MCF 10A (cell line): ENCODE results near the gene MACROD1. TPM values are rescaled to one million over a fixed set of nuclear protein-coding genes. Genes with fewer than 3 reads are reported as not detected.

Source experiments
- BruUV-seq: library from RNA; stranded (reverse); fragments of 400-500 nt; replicated peaks from 2 replicates; lab custom pipeline; 2021; lab: Mats Ljungman, UMichigan
- CTCF ChIA-PET: fragments of 300-600 bp; sonication (Branson Sonifier 250); formaldehyde crosslinking; extraction: SDS; loops from one replicate; lab custom pipeline; 2021; ENCODE audit warnings: antibody characterized with exemption, inconsistent platforms; lab: Yijun Ruan, JAX
- POLR2A ChIA-PET: fragments of 300-600, 350-650 bp; sonication (Branson Sonifier 250); formaldehyde crosslinking; extraction: SDS; loops from one replicate; lab custom pipeline; 2020; ENCODE audit warnings: antibody characterized with exemption, inconsistent platforms; lab: Yijun Ruan, JAX
- DNase-seq: peaks from one replicate; pipeline ENCODE4 v3.0.0-alpha.2; 2018; ENCODE audit not compliant: unreplicated experiment
- H3K27ac Mint-ChIP-seq: one replicate; pipeline ENCODE4 v1.8.0; 2022; ENCODE audit warnings: mild to moderate bottlenecking, low read depth, mixed read lengths; ENCODE audit not compliant: unreplicated experiment
- H3K27me3 Mint-ChIP-seq: one replicate; pipeline ENCODE4 v1.8.0; 2022; ENCODE audit warnings: mixed read lengths; ENCODE audit not compliant: insufficient read depth, unreplicated experiment
- H3K36me3 Mint-ChIP-seq: one replicate; pipeline ENCODE4 v1.8.0; 2022; ENCODE audit warnings: mild to moderate bottlenecking, moderate library complexity, mixed read lengths; ENCODE audit not compliant: insufficient read depth, unreplicated experiment
- H3K4me1 Mint-ChIP-seq: one replicate; pipeline ENCODE4 v1.8.0; 2022; ENCODE audit warnings: mixed read lengths; ENCODE audit not compliant: insufficient read depth, unreplicated experiment
- H3K4me3 Mint-ChIP-seq: one replicate; pipeline ENCODE4 v1.8.0; 2022; ENCODE audit warnings: mild to moderate bottlenecking, moderate library complexity, mixed read lengths; ENCODE audit not compliant: unreplicated experiment
- H3K9me3 Mint-ChIP-seq: one replicate; pipeline ENCODE4 v1.8.0; 2022; ENCODE audit warnings: mixed read lengths; ENCODE audit not compliant: unreplicated experiment
- intact Hi-C: fragments of 100-400 bp; cut with micrococcal nuclease; formaldehyde crosslinking; loops from 2 replicates; pipeline ENCODE4 v1.14.1; 2022
- total RNA-seq: library from RNA; stranded (reverse); gene quantifications from 2 replicates; pipeline ENCODE4 v1.2.3, GENCODE V29; 2022
- TF ChIP-seq, protein P1 (sequence below): fragments of 200-600 bp; IDR thresholded peaks from one replicate; pipeline ENCODE4 v1.8.0; 2022; ENCODE audit warnings: antibody characterized with exemption, mild to moderate bottlenecking; ENCODE audit not compliant: unreplicated experiment

MACROD1 gene
- total RNA-seq, 1 experiment from 2014 or later, result 15.1 TPM

DNA sequence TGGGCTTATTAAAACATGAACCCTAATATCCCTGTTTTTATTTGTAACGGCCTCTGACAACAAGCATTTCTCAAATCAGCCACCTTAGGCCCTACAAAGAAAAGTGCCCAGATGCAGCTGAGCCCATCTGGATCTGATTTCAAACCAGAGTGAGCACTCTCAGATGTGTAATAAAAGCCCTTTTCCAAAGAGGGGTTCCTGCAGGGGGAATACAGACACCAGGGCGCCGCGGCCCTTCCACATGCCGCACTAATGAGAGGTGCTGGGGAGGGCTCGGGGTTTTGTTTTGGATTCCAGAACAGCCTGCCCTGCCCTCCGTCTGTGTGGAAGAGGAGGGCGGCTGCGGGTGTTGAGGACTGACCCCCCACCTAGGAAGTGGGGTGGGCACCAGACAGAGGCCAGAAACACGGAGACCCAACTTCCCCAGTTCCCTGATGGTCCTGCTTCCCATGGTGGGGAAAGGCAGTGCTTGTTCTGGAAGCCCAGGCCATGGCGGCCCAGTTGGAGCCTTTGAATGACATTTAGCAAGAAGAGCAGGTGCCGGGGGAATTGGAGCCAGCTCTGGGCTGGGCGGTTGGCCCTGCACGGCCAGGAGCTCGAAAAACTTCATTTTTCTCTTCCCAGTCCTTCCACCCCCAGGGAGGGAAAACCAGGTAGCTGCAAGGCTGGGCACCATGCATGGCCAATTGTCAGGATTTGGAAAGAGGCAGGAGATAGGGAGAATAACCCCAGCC is 63.7 kb downstream of the MACROD1 start:
- no peaks in the 10 kb centered on the region for H3K36me3 Mint-ChIP-seq
- H3K4me3 Mint-ChIP-seq, result no peak overlapping the region
- ChIA-PET POLR2A (interaction anchor here (0.6 kb wide), 1 partner anchor 36 kb away, joined by 3 read pairs; no protein-coding TSS in a partner anchor), CTCF (interaction anchor here (0.7 kb wide), 1 partner anchor 9 kb away, joined by 4 read pairs; no protein-coding TSS in a partner anchor)
- TF ChIP-seq, protein P1, sequence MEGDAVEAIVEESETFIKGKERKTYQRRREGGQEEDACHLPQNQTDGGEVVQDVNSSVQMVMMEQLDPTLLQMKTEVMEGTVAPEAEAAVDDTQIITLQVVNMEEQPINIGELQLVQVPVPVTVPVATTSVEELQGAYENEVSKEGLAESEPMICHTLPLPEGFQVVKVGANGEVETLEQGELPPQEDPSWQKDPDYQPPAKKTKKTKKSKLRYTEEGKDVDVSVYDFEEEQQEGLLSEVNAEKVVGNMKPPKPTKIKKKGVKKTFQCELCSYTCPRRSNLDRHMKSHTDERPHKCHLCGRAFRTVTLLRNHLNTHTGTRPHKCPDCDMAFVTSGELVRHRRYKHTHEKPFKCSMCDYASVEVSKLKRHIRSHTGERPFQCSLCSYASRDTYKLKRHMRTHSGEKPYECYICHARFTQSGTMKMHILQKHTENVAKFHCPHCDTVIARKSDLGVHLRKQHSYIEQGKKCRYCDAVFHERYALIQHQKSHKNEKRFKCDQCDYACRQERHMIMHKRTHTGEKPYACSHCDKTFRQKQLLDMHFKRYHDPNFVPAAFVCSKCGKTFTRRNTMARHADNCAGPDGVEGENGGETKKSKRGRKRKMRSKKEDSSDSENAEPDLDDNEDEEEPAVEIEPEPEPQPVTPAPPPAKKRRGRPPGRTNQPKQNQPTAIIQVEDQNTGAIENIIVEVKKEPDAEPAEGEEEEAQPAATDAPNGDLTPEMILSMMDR, result no peak
- intact Hi-C loops, result no loop called here
- no peaks in the 10 kb centered on the region for H3K27me3 Mint-ChIP-seq
- H3K9me3 Mint-ChIP-seq, result peaks cover 7% of the 10 kb centered on the region
- no peaks in the 10 kb centered on the region for H3K4me1 Mint-ChIP-seq
- H3K27ac Mint-ChIP-seq, result no peak overlapping the region
- BruUV-seq, result no TSS peak
- no peak for DNase-seq

DNA sequence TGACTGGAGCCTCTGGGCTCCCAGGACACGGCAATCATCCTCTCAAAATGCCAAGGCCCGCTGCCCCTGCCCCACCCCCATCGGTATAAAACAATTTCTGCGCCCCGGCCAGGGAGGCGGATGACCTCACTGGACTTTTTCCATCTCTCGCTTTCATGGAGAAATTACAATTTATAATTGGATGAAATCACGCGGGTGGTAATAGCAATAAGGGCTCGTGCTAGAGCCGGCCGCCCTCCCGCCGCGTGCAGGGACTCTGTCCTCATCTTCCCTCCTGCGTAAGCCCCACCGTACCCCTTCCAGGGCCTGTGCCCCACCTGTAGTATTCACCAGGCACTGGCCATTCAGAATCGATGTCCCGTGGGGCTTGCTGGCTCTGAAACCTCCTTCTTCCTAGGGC is 64.5 kb downstream of the MACROD1 start:
- H3K27me3 Mint-ChIP-seq, result no peaks in the 10 kb centered on the region
- no peak for DNase-seq
- ChIA-PET POLR2A (interaction anchor here (0.6 kb wide), 1 partner anchor 37 kb away, joined by 3 read pairs; no protein-coding TSS in a partner anchor), CTCF (no interaction called here)
- peaks cover 7% of the 10 kb centered on the region for H3K9me3 Mint-ChIP-seq
- no peak overlapping the region for H3K27ac Mint-ChIP-seq
- intact Hi-C loops, result no loop called here
- H3K4me3 Mint-ChIP-seq, result no peak overlapping the region
- H3K36me3 Mint-ChIP-seq, result no peaks in the 10 kb centered on the region
- no peaks in the 10 kb centered on the region for H3K4me1 Mint-ChIP-seq
- no TSS peak for BruUV-seq
- TF ChIP-seq, protein P1, result no peak

DNA sequence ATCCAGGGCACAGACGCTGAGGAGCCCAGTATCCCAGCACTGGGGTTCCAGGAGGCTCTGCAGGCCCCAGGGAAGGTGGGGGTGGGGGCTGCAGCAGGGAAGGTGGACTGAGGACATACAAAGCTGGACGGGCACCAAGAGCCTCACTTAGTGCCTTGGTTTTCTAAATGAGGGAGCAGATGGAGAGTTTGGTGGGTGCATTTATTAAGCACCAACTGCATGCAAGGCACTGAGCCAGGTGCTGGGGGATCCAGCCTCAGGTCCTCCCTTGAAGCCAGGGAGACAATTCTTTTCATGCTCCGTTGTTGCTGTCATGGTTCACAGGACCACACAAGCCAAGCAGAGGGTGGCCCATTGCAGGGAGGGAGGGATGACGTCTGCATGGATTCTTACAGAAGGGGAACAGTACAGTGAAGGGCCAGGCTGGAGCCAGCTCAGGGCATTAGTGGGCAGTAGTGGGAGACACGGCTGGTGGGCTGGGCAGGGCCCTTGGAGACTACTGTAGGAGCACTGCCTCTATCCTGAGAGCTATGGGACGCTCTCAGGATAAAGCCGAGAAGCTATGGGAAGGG is 65.0 kb downstream of the MACROD1 start:
- CTCF ChIA-PET, result interaction anchor here (0.6 kb wide), 1 partner anchor 223 kb away, joined by 3 read pairs; no protein-coding TSS in a partner anchor
- POLR2A ChIA-PET, result no interaction called here
- intact Hi-C loops, result no loop called here
- Mint-ChIP-seq H3K4me3 (no peak overlapping the region), H3K4me1 (no peaks in the 10 kb centered on the region), H3K36me3 (no peaks in the 10 kb centered on the region), H3K9me3 (peaks cover 7% of the 10 kb centered on the region), H3K27ac (no peak overlapping the region), H3K27me3 (no peaks in the 10 kb centered on the region)
- BruUV-seq, result no TSS peak
- TF ChIP-seq, protein P1, result no peak
- DNase-seq, result no peak

DNA sequence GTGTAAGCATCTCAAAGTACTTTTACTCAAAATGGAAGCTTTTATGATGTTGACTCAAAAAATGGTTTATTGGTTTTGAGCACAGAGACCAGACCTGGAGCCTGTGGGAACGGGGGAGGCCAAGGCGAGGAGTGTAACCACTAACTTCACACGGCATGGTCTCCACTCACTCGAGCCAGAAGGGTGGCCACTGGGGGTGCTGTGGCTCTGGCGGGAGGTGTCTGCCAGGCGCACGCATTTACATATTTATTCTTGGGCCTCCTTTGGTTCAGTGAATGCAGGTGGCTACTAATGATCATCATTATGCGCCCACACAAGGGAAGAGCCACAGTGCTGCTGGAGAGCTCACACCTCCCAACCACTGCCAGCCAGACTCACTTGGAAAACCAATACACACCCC is 65.6 kb downstream of the MACROD1 start:
- ChIA-PET CTCF (interaction anchor here (0.6 kb wide), 1 partner anchor 222 kb away, joined by 3 read pairs; no protein-coding TSS in a partner anchor), POLR2A (no interaction called here)
- DNase-seq, result no peak
- intact Hi-C loops, result no loop called here
- BruUV-seq, result no TSS peak
- Mint-ChIP-seq H3K4me1 (no peaks in the 10 kb centered on the region), H3K27me3 (no peaks in the 10 kb centered on the region), H3K4me3 (no peak overlapping the region), H3K27ac (no peak overlapping the region), H3K9me3 (peaks cover 7% of the 10 kb centered on the region), H3K36me3 (no peaks in the 10 kb centered on the region)
- TF ChIP-seq, protein P1, result no peak
